HS-27A (cell line): ENCODE results near the gene MUC21.
"Not testable (repeated sequence)": the region's sequence is repeated elsewhere in the genome, so short reads cannot be mapped to it uniquely, and the experiment has no call there.

ENCODE experiments used
- DNase-seq: peaks from one replicate; pipeline ENCODE4 v3.0.0-alpha.2; 2012; ENCODE audit warnings: low read depth, missing footprints

Gene MUC21

DNA sequence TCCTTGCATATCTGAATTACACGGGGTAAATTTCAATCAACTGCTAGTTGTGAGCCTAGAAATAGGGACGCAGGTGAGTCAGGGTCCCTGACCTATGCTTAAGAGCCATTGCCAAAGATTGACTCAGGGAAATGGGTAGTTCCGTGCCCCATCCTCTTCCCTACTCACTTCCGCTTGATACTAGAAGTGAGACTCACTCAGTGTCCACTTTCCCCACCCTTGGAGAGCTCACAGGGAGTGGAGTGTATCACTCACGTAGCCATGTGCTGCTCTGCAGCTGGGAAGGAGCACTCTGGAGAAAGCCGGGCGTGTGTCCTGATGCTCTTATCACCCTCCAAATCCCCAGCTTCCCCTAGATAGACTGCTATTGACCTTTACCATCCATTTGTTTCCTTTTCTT, 26.2 kb downstream of the MUC21 start:
- DNase-seq = no peak

DNA sequence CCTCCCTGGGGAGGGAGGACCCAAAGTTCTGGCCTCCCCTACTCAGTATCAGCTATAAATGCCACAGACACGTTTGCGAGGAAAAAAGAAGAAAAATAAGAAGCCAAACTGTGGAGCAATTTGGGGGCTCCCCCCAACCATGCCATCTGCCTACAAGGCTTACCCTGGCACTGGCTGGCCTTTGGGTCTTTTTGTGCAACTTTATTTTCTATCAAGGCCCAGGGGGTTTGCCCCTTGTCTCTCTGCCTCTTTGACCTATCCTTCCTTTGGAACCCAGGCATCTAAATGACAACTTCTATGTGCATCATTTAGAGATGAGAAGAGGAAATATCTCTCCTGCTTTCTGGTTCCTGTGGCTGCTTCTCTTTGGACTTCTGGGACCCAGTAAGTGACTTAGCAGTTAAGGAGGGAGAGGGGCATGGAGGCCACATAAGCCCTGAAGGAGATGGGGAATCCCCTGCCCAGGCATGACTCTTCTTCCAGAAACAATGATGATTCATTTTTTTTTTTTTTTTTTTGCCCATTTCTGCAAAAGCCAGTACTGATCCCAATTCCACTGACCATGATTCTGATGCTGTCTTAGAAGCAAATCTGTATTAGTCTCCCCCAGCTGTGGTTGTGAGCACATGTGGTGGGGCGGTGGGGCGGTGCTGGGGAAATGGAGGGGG, 27.0 kb downstream of the MUC21 start, which contains the start of gene MUC22:
Gene MUC22 (plus strand): TSS at position 82 of the 668 bp plus-strand sequence. CDS start 233 bp downstream, at position 315.
- no peak for DNase-seq

DNA sequence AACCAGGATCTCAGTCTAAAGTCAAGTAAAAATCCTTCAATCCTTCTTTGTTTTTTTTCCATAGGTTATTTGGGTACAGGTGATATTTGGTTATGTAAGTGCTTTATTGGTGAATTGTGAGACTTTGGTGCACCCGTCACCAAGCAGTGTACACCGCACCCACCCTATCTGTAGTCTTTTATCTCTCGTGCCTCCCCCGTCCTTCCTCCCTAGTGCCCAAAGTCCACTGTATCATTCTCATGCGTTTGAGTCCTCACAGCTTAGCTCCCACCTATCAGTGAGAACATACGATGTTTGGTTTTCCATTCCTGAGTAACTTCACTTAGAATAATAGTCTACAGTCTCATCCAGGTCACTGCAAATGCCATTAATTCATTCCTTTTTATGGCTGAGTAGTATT, 27.6 kb downstream of the MUC21 start:
- DNase-seq = no peak

DNA sequence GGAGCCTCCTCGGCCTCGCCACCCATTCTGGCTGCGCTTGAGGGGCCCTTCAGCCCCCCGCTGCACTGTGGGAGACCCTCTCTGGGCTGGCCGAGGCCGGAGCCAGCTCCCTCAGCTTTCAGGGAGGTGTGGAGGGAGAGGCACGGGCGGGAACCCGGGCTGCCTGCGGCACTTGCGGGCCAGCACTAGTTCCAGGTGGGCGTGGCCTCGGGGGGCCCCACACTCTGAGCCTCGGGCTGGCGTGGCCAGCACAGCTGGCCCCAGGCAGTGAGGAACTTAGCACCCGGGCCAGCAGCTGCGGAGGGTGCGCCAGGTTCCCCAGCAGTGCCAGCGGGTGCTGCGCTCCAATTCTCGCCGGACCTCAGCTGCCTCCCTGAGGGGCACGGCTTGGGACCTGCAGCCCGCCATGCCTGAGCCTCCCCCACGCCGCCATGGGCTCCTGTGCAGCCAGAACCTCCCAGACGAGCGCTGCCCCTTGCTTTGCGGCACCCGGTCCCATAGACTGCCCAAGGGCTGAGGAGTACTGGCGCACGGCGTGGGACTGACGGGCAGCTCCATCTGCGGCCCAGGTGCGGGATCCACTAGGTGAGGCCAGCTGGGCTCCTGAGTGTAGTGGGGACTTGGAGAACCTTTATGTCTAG, 33.3 kb downstream of the MUC21 start:
- no peak for DNase-seq

DNA sequence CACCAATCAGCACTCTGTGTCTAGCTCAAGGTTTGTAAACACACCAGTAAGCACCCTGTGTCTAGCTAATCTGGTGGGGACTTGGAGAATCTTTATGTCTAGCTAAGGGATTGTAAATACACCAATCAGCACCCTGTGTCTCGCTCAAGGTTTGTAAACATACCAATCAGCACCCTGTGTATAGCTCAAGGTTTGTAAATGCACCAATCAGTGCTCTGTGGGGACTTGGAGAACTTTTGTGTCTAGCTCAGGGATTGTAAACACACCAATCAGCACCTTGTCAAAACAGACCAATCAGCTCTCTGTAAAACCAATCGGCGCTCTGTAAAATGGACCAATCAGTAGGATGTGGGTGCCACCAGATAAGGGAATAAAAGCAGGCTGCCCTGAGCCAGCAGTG, 33.9 kb downstream of the MUC21 start:
- not testable (repeated sequence) for DNase-seq

DNA sequence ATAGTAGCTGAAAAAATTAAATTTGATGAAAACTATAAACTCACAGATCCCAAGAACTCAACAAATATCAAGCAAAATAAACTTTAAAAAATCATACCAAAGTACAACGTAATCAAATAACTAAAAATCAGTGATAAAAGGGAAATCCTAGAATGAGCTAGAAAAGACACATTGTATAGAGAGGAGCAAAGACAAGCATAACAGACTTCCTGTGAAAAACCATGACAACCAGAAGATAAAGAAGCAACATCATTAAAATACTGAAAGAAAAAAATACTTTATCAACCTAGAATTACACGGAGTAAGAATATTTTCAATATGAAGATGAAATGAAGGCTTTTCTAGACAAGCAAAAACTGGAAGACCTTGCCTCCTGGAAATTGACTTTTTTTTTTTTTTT, 36.5 kb downstream of the MUC21 start:
- DNase-seq = no peak

DNA sequence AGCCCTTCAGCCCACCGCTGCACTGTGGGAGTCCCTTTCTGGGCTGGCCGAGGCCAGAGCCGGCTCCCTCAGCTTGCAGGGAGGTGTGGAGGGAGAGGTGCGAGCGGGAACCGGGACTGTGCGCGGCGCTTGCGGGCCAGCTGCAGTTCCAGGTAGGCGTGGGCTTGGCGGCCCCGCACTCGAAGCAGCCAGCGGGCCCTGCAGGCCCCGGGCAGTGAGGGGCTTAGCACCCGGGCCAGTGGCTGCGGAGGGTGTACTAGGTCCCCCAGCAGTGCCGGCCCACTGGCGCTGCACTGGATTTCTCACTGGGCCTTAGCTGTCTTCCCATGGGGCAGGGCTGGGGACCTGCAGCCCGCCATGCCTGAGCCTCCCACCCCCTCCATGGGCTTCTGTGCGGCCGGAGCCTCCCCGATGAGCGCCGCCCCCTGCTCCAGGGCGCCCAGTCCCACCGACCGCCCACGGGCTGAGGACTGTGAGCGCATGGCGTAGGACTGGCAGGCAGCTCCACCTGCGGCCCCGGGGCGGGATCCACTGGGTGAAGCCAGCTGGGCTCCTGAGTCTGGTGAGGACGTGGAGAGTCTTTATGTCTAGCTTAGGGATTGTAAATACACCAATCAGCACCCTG, 37.2 kb downstream of the MUC21 start:
- DNase-seq = not testable (repeated sequence)

DNA sequence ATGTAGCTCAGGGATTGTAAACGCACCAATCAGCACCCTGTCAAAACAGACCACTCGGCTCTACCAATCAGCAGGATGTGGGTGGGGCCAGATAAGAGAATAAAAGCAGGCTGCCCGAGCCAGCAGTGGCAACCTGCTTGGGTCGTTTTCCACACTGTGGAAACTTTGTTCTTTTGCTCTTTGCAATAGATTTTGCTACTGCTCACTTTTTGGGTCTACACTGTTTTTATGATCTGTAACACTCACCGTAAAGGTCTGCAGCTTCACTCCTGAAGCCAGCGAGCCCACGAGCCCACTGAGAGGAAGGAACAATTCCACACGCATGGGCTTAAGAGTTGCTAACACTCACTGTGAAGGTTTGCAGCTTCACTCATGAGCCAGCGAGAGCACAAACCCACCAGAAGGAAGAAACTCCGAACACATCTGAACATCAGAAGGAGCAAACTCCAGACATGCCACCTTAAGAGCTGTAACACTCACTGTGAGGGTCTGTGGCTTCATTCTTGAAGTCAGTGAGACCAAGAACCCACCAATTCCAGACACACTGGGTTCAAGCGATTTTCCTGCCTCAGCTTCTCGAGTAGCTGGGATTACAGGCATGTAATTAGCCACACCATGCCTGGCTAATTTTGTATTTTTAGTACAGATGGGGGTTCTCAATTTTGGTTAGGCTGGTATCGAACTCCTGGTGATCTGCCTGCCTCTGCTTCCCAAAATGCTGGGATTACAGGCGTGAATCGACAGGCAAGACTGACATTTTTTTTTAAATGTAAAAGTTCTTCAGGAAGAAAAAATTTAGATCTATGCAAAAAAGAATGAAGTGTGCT, 38.4 kb downstream of the MUC21 start:
- not testable (repeated sequence) for DNase-seq

DNA sequence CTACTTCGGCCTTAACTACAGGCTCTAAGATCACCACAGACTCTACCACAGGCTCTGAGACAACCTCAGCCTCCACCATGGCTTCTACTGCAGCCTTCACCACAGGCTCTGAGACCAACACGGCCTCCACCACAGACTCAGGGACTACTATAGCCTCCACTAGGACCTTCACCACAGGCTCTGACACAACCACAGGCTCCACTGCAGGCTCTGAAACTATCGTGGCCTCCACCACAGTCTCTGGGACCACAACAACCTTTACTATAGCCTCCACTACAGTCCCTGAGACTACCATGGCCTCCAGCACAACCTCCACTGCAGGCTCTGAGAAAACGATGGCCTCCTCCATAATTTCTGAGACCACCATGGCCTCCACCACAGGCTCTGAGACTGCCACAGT, 42.1 kb downstream of the MUC21 start:
- DNase-seq = no peak

DNA sequence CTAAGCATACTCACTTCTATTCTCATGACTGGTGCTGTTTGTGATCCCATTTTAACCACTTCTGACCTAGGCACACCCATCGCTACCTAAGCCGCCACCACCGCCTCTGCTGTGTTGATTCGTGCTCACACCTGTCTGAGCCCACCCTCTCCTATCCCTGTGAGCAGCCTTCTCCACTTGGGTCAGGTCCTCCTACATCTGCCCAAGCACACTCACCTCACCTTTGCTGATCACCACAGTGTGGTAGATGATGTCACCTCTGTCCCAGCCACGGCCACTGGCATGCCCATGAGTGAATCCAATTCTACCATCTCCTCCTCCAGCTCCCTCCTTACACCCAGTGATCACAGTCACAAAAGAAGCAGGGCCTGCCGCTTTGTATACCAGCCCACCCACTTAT, 47.6 kb downstream of the MUC21 start:
- DNase-seq = no peak

DNA sequence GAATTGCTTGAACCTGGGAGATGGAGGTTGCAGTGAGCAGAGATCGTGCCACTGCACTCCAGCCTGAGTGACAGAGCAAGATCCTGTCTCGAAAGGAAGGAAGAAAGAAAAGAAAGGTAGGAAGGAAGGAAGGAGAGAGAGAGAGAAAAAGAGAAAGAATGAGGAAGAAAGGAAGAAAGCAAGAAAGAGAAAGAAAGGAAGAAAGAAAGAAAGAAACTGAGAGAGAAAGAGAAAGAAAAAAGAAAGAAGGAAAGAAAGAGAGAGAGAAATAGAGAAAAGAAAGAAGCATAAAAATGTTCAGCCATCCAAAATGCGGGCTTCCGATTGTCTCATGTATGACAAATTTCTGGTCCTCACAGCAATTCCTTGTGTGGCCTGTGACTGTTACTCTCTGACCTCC, 49.6 kb downstream of the MUC21 start:
- DNase-seq = no peak

DNA sequence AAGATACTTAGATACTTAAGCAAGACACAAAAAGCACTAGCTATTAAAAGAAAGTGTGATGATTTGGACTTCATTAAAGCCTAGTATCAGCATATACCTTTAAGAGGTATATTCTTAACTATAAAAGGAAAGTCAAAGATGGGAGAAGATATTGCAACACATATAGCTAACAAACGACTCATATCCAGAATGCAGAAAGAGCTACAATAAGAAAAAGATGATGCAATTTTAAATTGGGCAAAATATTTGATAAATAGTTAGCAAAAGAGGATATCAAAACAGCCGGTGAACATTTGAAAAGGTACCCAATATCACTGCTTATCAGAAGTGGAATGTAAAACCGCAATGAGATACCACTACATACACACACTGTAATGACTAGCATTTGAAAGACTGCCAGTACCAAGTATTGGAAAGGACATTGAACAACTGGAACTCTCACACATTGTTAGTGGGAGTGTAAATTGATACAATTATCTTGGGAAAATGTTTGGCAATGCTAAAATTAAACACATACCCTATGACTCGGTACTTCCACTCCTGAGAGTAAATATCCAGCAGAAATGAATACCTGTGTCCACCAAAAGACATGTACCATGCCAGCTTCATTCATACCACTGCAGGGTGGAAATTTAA, 52.5 kb downstream of the MUC21 start:
- DNase-seq = no peak

DNA sequence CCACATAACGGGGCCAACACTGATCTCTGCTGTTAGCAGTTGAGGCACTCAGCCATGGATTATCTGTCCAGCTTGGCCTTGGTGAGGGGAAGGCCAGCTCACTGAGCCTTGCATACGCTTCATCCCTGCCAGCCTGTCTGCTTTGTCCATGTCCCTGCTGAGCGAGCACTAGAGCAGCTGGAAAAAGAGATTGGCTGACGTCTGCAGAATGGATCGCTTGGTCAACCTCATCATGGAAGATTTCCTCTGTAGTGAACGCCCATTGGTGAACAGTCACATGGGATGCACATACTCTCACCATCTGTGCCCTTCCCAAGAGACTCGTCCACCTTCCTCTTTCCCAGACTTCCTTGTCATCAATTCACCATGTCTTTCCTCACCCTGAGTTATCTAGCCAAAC, 53.7 kb downstream of the MUC21 start:
- DNase-seq = no peak

DNA sequence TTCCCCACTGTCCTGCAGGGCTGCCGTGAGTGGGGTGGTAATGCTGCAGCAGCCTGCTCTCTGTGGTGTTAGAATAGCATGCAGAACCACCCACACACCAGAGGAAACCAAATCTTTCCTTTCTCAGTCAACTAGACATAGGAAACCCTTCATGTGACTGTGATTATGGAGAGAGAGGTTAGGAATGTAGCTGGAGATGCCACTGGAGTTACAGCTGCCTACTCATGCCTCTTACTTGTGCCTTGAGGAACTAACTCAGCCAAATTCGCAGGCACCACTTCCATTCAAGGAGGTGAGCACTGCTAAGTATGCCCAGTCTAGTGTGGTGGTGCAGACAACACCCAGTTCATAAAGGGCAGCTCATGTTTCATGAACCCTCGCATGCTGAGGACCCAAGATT, 54.2 kb downstream of the MUC21 start:
- no peak for DNase-seq

DNA sequence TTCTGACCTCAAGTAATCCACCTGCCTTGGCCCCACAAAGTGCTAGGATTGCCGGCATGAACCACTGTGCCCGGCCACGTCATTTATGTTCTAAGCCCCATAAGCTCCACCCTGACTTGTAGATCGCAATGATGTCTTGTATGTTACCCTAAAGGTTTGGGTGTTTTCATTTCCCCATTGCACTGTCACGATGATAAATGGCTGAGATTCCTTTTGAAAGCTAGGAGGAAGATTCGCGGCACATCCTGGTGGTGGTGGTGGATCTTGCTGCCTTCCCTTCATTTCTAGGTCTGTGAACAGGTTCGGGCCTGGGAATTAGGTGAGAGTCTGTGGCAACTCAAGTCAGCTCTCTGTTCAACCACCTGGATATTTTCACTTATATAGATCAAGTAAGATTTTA, 55.0 kb downstream of the MUC21 start:
- DNase-seq = no peak
